Neural progenitor cell (in vitro differentiated cells): Measurements from ENCODE around the gene NFATC1. TPM values are rescaled to one million over a fixed set of nuclear protein-coding genes. Genes with fewer than 3 reads are reported as not detected.

Source experiments
- DNase-seq: peaks from one replicate; pipeline ENCODE4 v3.0.0-alpha.2; 2016; ENCODE audit warnings: low spot score
- H2AFZ ChIP-seq: fragments of 200-600 bp; sonication (generic); replicated peaks from 2 replicates; pipeline ENCODE4 v1.6.1; 2016; ENCODE audit warnings: antibody characterized with exemption
- H3F3A ChIP-seq: fragments of 200-600 bp; sonication (generic); 2 replicates; pipeline ENCODE4 v1.6.1; 2016; ENCODE audit warnings: antibody characterized with exemption, low read depth
- H3K27ac ChIP-seq: fragments of 200-600 bp; sonication (generic); 2 replicates; pipeline ENCODE4 v1.5.1; 2016; ENCODE audit warnings: mild to moderate bottlenecking
- H3K27me3 ChIP-seq: fragments of 200-600 bp; sonication (generic); 2 replicates; pipeline ENCODE4 v1.6.1; 2016; ENCODE audit warnings: mild to moderate bottlenecking, moderate library complexity
- H3K36me3 ChIP-seq: fragments of 200-600 bp; sonication (generic); 2 replicates; pipeline ENCODE4 v1.5.1; 2016
- H3K4me1 ChIP-seq: fragments of 200-600 bp; sonication (generic); 2 replicates; pipeline ENCODE4 v1.6.1; 2016; ENCODE audit warnings: mixed run types
- H3K4me2 ChIP-seq: fragments of 200-600 bp; sonication (generic); 2 replicates; pipeline ENCODE4 v1.6.1; 2016
- H3K4me3 ChIP-seq: fragments of 200-600 bp; sonication (generic); 2 replicates; pipeline ENCODE4 v1.5.1; 2016
- H3K79me2 ChIP-seq: fragments of 200-600 bp; sonication (generic); 2 replicates; pipeline ENCODE4 v1.6.1; 2016; ENCODE audit warnings: low read depth
- H3K9ac ChIP-seq: fragments of 200-600 bp; sonication (generic); 2 replicates; pipeline ENCODE4 v1.6.1; 2016
- H3K9me3 ChIP-seq: fragments of 200-600 bp; sonication (generic); 2 replicates; pipeline ENCODE4 v1.5.1; 2016; ENCODE audit warnings: low read depth
- H4K20me1 ChIP-seq: fragments of 200-600 bp; sonication (generic); 2 replicates; pipeline ENCODE4 v1.6.1; 2016; ENCODE audit warnings: low read depth
- H3K27ac Mint-ChIP-seq: 3 replicates; pipeline ENCODE4 v1.8.0; 2021; ENCODE audit warnings: mixed read lengths
- H3K27me3 Mint-ChIP-seq: 2 replicates; pipeline ENCODE4 v1.8.0; 2022; ENCODE audit warnings: low read depth, mild to moderate bottlenecking, inconsistent platforms, moderate library complexity, mixed read lengths; ENCODE audit not compliant: insufficient read depth
- H3K36me3 Mint-ChIP-seq: 3 replicates; pipeline ENCODE4 v1.8.0; 2021; ENCODE audit warnings: mixed read lengths
- H3K4me1 Mint-ChIP-seq: 3 replicates; pipeline ENCODE4 v1.8.0; 2021; ENCODE audit warnings: mixed read lengths
- H3K4me3 Mint-ChIP-seq: 3 replicates; pipeline ENCODE4 v1.8.0; 2021; ENCODE audit warnings: mild to moderate bottlenecking, moderate library complexity, mixed read lengths
- H3K9me3 Mint-ChIP-seq: 3 replicates; pipeline ENCODE4 v1.8.0; 2020; ENCODE audit warnings: mixed read lengths
- EZH2 ChIP-seq: fragments of 200-600 bp; sonication (generic); IDR thresholded peaks from 2 replicates; pipeline ENCODE4 v1.6.1; 2017; ENCODE audit warnings: antibody characterized with exemption, mild to moderate bottlenecking, moderate library complexity
- EZH2phosphoT487 ChIP-seq: fragments of 200-600 bp; sonication (generic); IDR thresholded peaks from 2 replicates; pipeline ENCODE4 v1.6.1; 2017; ENCODE audit warnings: antibody characterized with exemption
- total RNA-seq: library from RNA; depleted of rRNA; stranded (reverse); fragments of >200 nt; gene quantifications from 2 replicates; pipeline ENCODE4 v1.2.3, GENCODE V29; 2015; ENCODE audit warnings: low replicate concordance
- TF ChIP-seq, protein P1 (sequence below): fragments of 200-600 bp; sonication (generic); IDR thresholded peaks from 2 replicates; pipeline ENCODE4 v1.5.1; 2017; ENCODE audit warnings: antibody characterized with exemption, mild to moderate bottlenecking

Gene NFATC1
- total RNA-seq, 1 donor from 2014 or later = 2.3 TPM

DNA sequence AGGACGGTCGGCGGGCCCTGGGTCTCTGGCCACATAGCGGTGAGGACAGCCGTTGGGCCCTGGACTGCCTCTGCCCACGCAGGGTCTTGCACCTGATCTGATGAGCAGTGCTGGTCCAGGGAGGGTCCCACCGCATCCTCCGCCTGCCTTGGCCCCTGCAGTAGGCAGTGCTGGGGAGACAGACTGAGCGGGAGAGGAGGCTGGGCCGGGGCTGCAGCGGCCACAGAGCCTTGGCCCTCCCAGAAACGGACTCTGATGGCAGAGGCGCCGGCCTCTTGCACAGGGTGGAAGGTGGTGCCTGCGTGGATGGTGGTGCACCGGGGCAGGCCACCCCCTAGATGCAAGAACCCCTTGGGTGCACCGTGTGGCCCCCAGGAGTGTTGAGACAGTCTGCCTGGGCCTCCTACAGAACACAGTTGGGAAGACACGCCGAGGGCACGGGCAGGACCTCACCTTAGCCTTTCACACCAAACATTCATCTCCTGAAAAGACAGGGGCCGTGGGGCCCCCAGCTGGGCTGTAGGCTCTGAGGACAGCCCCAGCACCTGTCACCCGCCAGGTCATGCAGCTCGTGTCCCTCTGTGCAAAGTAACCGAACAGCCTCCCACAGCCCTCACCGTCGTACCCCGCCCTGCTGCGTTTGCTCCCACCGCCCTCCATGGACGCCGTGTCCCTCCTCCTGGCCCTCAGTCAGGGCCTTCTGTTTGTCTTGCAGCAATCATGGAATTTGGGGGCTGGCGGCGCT lies 36.8 kb downstream of the NFATC1 start:
- TF ChIP-seq EZH2phosphoT487 = no peak
- no peak for TF ChIP-seq EZH2
- TF ChIP-seq, protein P1, sequence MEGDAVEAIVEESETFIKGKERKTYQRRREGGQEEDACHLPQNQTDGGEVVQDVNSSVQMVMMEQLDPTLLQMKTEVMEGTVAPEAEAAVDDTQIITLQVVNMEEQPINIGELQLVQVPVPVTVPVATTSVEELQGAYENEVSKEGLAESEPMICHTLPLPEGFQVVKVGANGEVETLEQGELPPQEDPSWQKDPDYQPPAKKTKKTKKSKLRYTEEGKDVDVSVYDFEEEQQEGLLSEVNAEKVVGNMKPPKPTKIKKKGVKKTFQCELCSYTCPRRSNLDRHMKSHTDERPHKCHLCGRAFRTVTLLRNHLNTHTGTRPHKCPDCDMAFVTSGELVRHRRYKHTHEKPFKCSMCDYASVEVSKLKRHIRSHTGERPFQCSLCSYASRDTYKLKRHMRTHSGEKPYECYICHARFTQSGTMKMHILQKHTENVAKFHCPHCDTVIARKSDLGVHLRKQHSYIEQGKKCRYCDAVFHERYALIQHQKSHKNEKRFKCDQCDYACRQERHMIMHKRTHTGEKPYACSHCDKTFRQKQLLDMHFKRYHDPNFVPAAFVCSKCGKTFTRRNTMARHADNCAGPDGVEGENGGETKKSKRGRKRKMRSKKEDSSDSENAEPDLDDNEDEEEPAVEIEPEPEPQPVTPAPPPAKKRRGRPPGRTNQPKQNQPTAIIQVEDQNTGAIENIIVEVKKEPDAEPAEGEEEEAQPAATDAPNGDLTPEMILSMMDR = no peak
- no peak overlapping the region for H2AFZ ChIP-seq
- Mint-ChIP-seq H3K27ac (peak overlapping the region; percentile 22), H3K27me3 (peaks cover 5% of the 10 kb centered on the region), H3K4me3 (no peak overlapping the region), H3K4me1 (peaks cover 12% of the 10 kb centered on the region), H3K36me3 (peaks cover 2% of the 10 kb centered on the region), H3K9me3 (no peaks in the 10 kb centered on the region)
- H3K79me2 ChIP-seq = no peaks in the 10 kb centered on the region
- no peaks in the 10 kb centered on the region for H4K20me1 ChIP-seq
- H3K9me3 ChIP-seq = no peaks in the 10 kb centered on the region
- no peaks in the 10 kb centered on the region for H3K4me1 ChIP-seq
- H3K36me3 ChIP-seq = no peaks in the 10 kb centered on the region
- no peak overlapping the region for H3K4me3 ChIP-seq
- no peak overlapping the region for H3K27ac ChIP-seq
- H3K27me3 ChIP-seq = no peaks in the 10 kb centered on the region
- DNase-seq = no peak
- H3K4me2 ChIP-seq = no peak overlapping the region
- no peaks in the 10 kb centered on the region for H3F3A ChIP-seq
- H3K9ac ChIP-seq = no peak overlapping the region

DNA sequence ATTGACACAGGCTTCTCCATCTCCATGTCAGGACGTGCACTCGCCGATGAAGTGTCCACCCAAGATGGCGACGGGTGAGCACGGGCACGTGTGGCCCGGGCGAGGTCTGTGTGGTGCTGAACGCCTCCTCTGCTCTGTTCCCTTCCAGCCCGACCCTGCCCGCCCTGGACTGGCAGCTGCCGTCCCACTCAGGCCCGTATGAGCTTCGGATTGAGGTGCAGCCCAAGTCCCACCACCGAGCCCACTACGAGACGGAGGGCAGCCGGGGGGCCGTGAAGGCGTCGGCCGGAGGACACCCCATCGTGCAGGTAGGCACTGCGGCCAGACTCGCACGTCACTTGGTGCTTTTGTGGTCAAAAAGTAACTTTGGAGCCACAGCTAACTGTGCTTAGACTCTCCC lies 37.7 kb downstream of the NFATC1 start:
- H3K9me3 ChIP-seq = no peaks in the 10 kb centered on the region
- no peaks in the 10 kb centered on the region for H3K9me3 Mint-ChIP-seq
- no peak overlapping the region for H3K4me2 ChIP-seq
- H3K27me3 Mint-ChIP-seq = peaks cover 5% of the 10 kb centered on the region
- H3K27me3 ChIP-seq = no peaks in the 10 kb centered on the region
- no peak for DNase-seq
- H3K4me3 ChIP-seq = no peak overlapping the region
- no peaks in the 10 kb centered on the region for H4K20me1 ChIP-seq
- no peaks in the 10 kb centered on the region for H3K4me1 ChIP-seq
- TF ChIP-seq, protein P1 = no peak
- TF ChIP-seq EZH2 = no peak
- TF ChIP-seq EZH2phosphoT487 = no peak
- peak overlapping the region; percentile 22 for H3K27ac Mint-ChIP-seq
- peaks cover 8% of the 10 kb centered on the region for H3K4me1 Mint-ChIP-seq
- H3K4me3 Mint-ChIP-seq = no peak overlapping the region
- H3K36me3 ChIP-seq = no peaks in the 10 kb centered on the region
- no peaks in the 10 kb centered on the region for H3F3A ChIP-seq
- peaks cover 2% of the 10 kb centered on the region for H3K36me3 Mint-ChIP-seq
- no peaks in the 10 kb centered on the region for H3K79me2 ChIP-seq
- no peak overlapping the region for H3K9ac ChIP-seq
- H2AFZ ChIP-seq = no peak overlapping the region
- H3K27ac ChIP-seq = no peak overlapping the region

DNA sequence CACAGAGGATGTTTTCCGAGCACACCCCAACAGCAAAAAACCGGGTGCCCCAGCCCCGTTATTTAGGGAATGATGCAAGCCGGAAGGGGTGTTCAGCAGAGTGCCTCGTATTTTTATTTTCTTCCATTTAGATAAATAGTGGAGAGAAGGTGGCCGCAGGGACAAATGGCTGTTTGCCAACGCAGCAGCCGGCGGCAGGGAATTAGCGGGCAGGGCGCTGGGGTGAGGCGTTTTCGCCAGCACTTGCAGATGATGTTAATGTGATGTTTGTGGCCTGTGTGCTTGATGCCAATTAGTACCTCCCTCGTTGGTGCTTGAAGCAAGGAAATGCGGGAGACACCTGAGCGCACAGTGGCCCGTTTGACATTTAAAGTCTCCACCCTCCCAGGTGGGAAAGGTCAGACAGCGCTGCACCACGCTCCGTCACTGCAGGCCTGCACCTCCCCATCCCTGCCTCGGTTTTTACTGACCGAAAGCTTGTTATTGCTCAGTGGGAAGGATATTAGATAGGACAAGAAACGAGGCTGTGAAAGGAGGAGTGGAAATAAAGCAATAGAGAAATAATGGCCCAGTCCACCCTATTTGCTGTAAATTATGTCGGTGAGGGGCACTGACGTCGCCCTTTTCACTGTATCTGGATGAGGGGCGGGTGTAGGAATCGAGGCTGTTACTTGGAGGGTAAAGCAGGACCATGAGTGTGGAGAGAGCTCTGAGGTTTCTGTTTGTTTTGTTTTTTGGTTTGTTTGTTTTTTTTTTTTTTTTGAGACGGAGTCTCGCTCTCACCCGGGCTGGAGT lies 39.1 kb downstream of the NFATC1 start:
- Mint-ChIP-seq H3K27ac (no peak overlapping the region), H3K36me3 (peaks cover 2% of the 10 kb centered on the region)
- H3K36me3 ChIP-seq = no peaks in the 10 kb centered on the region

More for the DNA sequence above, 39.1 kb downstream of the NFATC1 start:
- Histone ChIP-seq H3K27ac (no peak overlapping the region), H3K27me3 (no peaks in the 10 kb centered on the region), H2AFZ (no peak overlapping the region), H3K4me3 (no peak overlapping the region), H3K4me2 (no peak overlapping the region), H3K4me1 (no peaks in the 10 kb centered on the region), H3F3A (no peaks in the 10 kb centered on the region), H3K9ac (no peak overlapping the region), H3K9me3 (no peaks in the 10 kb centered on the region), H3K79me2 (no peaks in the 10 kb centered on the region), H4K20me1 (no peaks in the 10 kb centered on the region)
- Mint-ChIP-seq H3K4me1 (peaks cover 5% of the 10 kb centered on the region), H3K27me3 (peaks cover 5% of the 10 kb centered on the region), H3K4me3 (peak overlapping the region; percentile 66), H3K9me3 (no peaks in the 10 kb centered on the region)
- no peak for DNase-seq
- TF ChIP-seq, protein P1 = no peak
